SK-N-SH treated with all-trans-retinoic acid at 6 μM for 48 hours (cell line): Measurements from ENCODE around the gene WNT9B.
A peak's percentile ranks its signal among the peaks of the same experiment; 100 is the strongest.

Source experiments
- ATAC-seq: fragments of 200-7000 bp; cut with Tn5 transposase; 3 replicates; pipeline ENCODE4 v1.9.1; 2020; ENCODE audit warnings: mild to moderate bottlenecking, moderate library complexity
- ARNTL ChIP-seq: fragments of 450-650 bp; formaldehyde crosslinking; IDR thresholded peaks from 2 replicates; pipeline ENCODE4 v1.5.0; 2020; ENCODE audit warnings: low read depth, mild to moderate bottlenecking, moderate library complexity, borderline replicate concordance
- BACH2 ChIP-seq: fragments of 250-450 bp; sonication (Bioruptor Pico); IDR thresholded peaks from 2 replicates; pipeline ENCODE4 v1.9.0; 2021; ENCODE audit warnings: mild to moderate bottlenecking, borderline replicate concordance
- CSDC2 ChIP-seq: fragments of 250-450 bp; sonication (Bioruptor Pico); IDR thresholded peaks from 2 replicates; pipeline ENCODE4 v1.5.0; 2020; ENCODE audit warnings: mild to moderate bottlenecking, moderate library complexity
- ESRRG ChIP-seq: fragments of 250-450 bp; sonication (Bioruptor Pico); IDR thresholded peaks from 2 replicates; pipeline ENCODE4 v1.6.1; 2021; ENCODE audit warnings: mild to moderate bottlenecking
- GLIS3 ChIP-seq: fragments of 250-450 bp; sonication (Bioruptor Pico); IDR thresholded peaks from 2 replicates; pipeline ENCODE4 v1.5.0; 2020; ENCODE audit warnings: mild to moderate bottlenecking, moderate library complexity
- ISL1 ChIP-seq: fragments of 250-450 bp; sonication (Bioruptor Pico); IDR thresholded peaks from 2 replicates; pipeline ENCODE4 v2.1.2; 2022; ENCODE audit warnings: mild to moderate bottlenecking, moderate library complexity
- OSR1 ChIP-seq: fragments of 250-450 bp; sonication (Bioruptor Pico); IDR thresholded peaks from 2 replicates; pipeline ENCODE4 v1.8.0; 2022; ENCODE audit warnings: moderate library complexity, mild to moderate bottlenecking, inconsistent platforms
- PPARA ChIP-seq: fragments of 250-450 bp; sonication (Bioruptor Pico); IDR thresholded peaks from 2 replicates; pipeline ENCODE4 v1.5.0; 2020; ENCODE audit warnings: mild to moderate bottlenecking, borderline replicate concordance
- RARB ChIP-seq: fragments of 250-450 bp; sonication (Bioruptor Pico); IDR thresholded peaks from 2 replicates; pipeline ENCODE4 v1.8.0; 2021; ENCODE audit warnings: mild to moderate bottlenecking, moderate library complexity
- SNAI2 ChIP-seq: fragments of 250-450 bp; sonication (Bioruptor Pico); IDR thresholded peaks from 2 replicates; pipeline ENCODE4 v1.5.0; 2020; ENCODE audit warnings: mild to moderate bottlenecking, moderate library complexity
- TCF4 ChIP-seq: fragments of 250-450 bp; sonication (Bioruptor Pico); IDR thresholded peaks from 2 replicates; pipeline ENCODE4 v1.8.0; 2021; ENCODE audit warnings: mild to moderate bottlenecking, moderate library complexity, borderline replicate concordance
- TOX ChIP-seq: fragments of 250-450 bp; sonication (Bioruptor Pico); IDR thresholded peaks from 2 replicates; pipeline ENCODE4 v1.8.0; 2021; ENCODE audit warnings: mild to moderate bottlenecking, moderate library complexity, borderline replicate concordance
- ZC3H10 ChIP-seq: fragments of 250-450 bp; sonication (Bioruptor Pico); IDR thresholded peaks from 2 replicates; pipeline ENCODE4 v1.5.1; 2021; ENCODE audit warnings: mild to moderate bottlenecking, moderate library complexity
- ZFP30 ChIP-seq: fragments of 450-650 bp; formaldehyde crosslinking; IDR thresholded peaks from 2 replicates; pipeline ENCODE4 v1.5.0; 2022; ENCODE audit warnings: mild to moderate bottlenecking, moderate library complexity
- ZNF8 ChIP-seq: fragments of 450-650 bp; formaldehyde crosslinking; IDR thresholded peaks from 2 replicates; pipeline ENCODE4 v1.5.0; 2020; ENCODE audit warnings: mild to moderate bottlenecking, moderate library complexity
- TF ChIP-seq, protein P1 (sequence below): fragments of 250-450 bp; sonication (Bioruptor Pico); IDR thresholded peaks from 2 replicates; pipeline ENCODE4 v1.5.1; 2021; ENCODE audit warnings: mild to moderate bottlenecking, moderate library complexity
- TF ChIP-seq, protein P2 (sequence below): fragments of 250-450 bp; sonication (Bioruptor Pico); IDR thresholded peaks from 2 replicates; pipeline ENCODE4 v1.8.0; 2020; ENCODE audit warnings: mild to moderate bottlenecking, moderate library complexity, borderline replicate concordance
- TF ChIP-seq, protein P3 (sequence below): fragments of 250-450 bp; sonication (Bioruptor Pico); IDR thresholded peaks from 2 replicates; pipeline ENCODE4 v1.8.0; 2021; ENCODE audit warnings: low read depth, mild to moderate bottlenecking, moderate library complexity, borderline replicate concordance
- TF ChIP-seq, protein P4 (sequence below): fragments of 250-450 bp; sonication (Bioruptor Pico); IDR thresholded peaks from 2 replicates; pipeline ENCODE4 v1.5.0; 2020; ENCODE audit warnings: mild to moderate bottlenecking, moderate library complexity

WNT9B gene

DNA sequence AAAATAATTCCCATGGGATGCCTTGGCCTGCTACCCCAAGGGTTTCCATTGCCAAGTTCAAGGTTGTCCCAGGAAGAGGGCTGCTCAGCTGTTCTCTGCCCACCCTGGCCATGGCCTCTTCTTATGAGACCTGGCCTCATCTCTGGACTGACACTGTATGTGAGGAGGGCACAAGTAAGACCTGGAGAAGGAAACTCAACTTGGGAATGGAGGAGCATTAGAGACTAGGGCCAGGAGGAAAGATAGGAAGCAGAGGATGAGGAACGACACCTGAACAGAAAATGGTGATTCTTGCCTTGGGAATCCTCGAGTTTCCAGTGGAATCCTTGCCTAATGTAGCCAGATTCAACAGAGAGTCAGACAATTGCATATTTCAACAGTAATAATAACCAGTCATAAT lies 47.0 kb downstream of the WNT9B start:
- no peak for TF ChIP-seq ZFP30
- no peak for TF ChIP-seq OSR1 (CRISPR knock-in tag)
- TF ChIP-seq ISL1 = no peak
- ATAC-seq = no peak

DNA sequence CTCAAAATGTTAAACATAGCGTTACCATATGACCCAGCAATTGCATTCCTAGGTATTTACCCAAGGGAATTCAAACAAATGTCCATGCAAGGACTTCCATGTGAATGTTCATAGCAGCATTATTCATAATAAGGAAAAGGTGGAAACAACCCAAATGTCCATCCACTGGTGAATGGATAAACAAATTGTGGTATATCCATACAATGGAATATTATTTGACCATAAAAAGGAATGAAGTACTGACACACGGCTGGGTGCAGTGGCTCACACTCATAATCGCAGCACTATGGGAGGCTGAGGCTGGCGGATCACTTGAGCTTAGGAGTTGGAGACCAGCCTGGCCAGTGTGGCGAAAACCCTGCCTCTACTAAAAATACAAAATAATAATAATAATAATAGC lies 47.5 kb downstream of the WNT9B start:
- no peak for ATAC-seq
- TF ChIP-seq, protein P1, sequence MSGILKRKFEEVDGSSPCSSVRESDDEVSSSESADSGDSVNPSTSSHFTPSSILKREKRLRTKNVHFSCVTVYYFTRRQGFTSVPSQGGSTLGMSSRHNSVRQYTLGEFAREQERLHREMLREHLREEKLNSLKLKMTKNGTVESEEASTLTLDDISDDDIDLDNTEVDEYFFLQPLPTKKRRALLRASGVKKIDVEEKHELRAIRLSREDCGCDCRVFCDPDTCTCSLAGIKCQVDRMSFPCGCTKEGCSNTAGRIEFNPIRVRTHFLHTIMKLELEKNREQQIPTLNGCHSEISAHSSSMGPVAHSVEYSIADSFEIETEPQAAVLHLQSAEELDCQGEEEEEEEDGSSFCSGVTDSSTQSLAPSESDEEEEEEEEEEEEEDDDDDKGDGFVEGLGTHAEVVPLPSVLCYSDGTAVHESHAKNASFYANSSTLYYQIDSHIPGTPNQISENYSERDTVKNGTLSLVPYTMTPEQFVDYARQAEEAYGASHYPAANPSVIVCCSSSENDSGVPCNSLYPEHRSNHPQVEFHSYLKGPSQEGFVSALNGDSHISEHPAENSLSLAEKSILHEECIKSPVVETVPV = no peak
- TF ChIP-seq TOX (no peak), SNAI2 (CRISPR knock-in tag) (no peak), ZFP30 (no peak), BACH2 (CRISPR knock-in tag) (no peak), ZNF8 (CRISPR knock-in tag) (peak; percentile 96), RARB (CRISPR knock-in tag) (no peak)

DNA sequence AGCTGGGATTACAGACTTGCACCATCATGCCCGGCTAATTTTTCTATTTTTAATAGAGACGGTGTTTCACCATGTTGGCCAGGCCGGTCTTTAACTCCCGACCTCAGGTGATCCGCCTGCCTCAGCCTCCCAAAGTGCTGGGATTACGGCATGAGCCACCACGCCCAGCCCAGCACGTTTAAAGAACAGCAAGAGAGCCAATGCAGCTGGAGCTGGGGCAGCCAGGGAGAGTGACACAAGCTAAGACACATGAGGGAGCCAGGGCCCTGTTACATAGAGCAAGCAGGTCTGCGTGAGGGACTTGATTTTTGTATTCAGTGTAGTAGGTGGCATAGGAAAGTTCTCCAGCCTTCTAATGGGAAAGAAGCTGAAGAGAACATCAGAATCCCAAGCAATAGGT lies 49.9 kb downstream of the WNT9B start:
- ATAC-seq = no peak
- TF ChIP-seq ARNTL (CRISPR knock-in tag) = no peak
- TF ChIP-seq SNAI2 (CRISPR knock-in tag) = no peak
- no peak for TF ChIP-seq RARB (CRISPR knock-in tag)
- TF ChIP-seq ISL1 = no peak
- TF ChIP-seq, protein P2, sequence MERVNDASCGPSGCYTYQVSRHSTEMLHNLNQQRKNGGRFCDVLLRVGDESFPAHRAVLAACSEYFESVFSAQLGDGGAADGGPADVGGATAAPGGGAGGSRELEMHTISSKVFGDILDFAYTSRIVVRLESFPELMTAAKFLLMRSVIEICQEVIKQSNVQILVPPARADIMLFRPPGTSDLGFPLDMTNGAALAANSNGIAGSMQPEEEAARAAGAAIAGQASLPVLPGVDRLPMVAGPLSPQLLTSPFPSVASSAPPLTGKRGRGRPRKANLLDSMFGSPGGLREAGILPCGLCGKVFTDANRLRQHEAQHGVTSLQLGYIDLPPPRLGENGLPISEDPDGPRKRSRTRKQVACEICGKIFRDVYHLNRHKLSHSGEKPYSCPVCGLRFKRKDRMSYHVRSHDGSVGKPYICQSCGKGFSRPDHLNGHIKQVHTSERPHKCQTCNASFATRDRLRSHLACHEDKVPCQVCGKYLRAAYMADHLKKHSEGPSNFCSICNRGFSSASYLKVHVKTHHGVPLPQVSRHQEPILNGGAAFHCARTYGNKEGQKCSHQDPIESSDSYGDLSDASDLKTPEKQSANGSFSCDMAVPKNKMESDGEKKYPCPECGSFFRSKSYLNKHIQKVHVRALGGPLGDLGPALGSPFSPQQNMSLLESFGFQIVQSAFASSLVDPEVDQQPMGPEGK = no peak
- TF ChIP-seq, protein P3, sequence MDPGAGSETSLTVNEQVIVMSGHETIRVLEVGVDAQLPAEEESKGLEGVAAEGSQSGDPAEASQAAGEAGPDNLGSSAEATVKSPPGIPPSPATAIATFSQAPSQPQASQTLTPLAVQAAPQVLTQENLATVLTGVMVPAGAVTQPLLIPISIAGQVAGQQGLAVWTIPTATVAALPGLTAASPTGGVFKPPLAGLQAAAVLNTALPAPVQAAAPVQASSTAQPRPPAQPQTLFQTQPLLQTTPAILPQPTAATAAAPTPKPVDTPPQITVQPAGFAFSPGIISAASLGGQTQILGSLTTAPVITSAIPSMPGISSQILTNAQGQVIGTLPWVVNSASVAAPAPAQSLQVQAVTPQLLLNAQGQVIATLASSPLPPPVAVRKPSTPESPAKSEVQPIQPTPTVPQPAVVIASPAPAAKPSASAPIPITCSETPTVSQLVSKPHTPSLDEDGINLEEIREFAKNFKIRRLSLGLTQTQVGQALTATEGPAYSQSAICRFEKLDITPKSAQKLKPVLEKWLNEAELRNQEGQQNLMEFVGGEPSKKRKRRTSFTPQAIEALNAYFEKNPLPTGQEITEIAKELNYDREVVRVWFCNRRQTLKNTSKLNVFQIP = no peak
- TF ChIP-seq, protein P1 = no peak

DNA sequence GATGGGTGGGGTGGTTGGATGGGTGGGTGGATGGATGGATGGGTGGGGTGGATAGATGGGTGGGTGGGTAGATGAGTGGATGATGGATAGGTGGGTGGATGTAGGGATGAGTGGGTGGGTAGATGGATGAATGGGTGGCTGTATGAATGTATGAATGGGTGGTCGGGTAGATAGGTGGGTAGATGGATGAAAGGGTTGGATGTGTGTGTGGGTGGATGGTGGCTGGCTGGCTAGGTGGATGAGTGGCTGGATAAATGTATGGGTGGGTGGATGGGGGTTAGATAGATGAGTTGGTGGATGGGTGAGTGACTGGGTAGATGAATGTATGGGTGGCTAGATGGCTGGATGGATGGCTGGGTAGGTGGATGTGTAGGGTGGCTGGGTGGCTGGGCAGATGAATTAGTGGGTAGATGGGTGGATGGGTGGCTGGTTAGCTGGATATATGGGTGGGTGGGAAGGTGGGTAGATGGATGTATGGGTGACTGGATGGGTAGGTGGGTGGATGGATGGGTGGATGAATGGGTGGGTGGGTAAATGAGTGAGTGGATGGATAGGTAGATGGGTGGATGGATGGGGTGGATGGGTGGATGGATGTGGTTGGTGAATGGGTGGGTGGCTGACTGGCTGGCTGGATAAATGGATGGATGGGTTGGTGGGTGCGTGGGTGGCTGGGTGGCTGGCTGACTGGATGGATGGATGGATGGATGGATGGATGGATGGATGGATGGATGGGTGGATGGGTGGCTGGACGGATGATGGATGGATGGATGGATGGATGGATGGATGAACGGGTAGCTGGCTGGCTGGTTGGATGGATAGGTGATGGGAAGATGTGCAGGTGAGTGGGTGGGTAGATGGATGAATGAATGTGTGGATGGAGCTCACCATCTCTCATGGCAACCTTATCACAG lies 52.6 kb downstream of the WNT9B start:
- ATAC-seq = no peak
- TF ChIP-seq ZFP30 (no peak), OSR1 (CRISPR knock-in tag) (no peak), ZNF8 (CRISPR knock-in tag) (no peak), SNAI2 (CRISPR knock-in tag) (no peak), BACH2 (CRISPR knock-in tag) (no peak), TCF4 (CRISPR knock-in tag) (no peak), ARNTL (CRISPR knock-in tag) (no peak), ESRRG (CRISPR knock-in tag) (no peak), RARB (CRISPR knock-in tag) (no peak), PPARA (CRISPR knock-in tag) (no peak)
- TF ChIP-seq, protein P1 = no peak

DNA sequence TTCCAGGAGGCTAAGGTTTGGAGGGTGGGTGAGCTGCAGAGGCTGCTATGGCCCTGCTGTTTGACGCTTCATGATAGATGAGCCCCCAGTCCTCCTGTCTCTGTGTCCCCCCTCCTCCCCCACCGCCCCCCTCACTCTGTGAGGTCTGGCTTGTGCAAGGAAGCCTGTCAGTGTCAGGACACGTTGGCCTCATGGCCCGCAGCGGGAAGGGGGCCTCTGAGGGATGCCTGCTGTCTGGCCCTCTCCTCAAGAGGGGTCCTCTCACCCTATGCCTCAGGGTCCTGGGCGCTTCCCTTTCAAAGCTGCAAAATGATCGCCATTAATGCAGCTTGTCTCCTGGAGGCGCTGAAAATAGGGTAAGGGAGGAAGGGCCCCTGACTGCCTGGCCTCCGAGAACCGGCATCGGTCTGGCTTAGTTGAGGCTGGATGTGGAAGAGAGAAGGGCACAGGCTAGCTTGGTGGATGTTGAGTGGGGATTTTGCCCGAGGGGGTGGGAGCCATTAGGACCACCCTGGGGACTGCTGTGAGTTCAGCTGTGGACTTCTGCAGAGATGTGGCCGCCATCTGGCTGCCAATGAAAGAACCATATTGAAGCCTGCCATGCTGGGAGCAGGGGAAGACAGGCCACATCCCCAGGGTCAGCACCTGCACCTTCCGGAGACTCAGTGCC lies 56.8 kb downstream of the WNT9B start:
- no peak for ATAC-seq
- TF ChIP-seq ZC3H10 (CRISPR knock-in tag) (no peak), ZFP30 (no peak), GLIS3 (no peak), ESRRG (CRISPR knock-in tag) (no peak), ZNF8 (CRISPR knock-in tag) (no peak), CSDC2 (CRISPR knock-in tag) (no peak)
- TF ChIP-seq, protein P1 = no peak
- TF ChIP-seq, protein P4, sequence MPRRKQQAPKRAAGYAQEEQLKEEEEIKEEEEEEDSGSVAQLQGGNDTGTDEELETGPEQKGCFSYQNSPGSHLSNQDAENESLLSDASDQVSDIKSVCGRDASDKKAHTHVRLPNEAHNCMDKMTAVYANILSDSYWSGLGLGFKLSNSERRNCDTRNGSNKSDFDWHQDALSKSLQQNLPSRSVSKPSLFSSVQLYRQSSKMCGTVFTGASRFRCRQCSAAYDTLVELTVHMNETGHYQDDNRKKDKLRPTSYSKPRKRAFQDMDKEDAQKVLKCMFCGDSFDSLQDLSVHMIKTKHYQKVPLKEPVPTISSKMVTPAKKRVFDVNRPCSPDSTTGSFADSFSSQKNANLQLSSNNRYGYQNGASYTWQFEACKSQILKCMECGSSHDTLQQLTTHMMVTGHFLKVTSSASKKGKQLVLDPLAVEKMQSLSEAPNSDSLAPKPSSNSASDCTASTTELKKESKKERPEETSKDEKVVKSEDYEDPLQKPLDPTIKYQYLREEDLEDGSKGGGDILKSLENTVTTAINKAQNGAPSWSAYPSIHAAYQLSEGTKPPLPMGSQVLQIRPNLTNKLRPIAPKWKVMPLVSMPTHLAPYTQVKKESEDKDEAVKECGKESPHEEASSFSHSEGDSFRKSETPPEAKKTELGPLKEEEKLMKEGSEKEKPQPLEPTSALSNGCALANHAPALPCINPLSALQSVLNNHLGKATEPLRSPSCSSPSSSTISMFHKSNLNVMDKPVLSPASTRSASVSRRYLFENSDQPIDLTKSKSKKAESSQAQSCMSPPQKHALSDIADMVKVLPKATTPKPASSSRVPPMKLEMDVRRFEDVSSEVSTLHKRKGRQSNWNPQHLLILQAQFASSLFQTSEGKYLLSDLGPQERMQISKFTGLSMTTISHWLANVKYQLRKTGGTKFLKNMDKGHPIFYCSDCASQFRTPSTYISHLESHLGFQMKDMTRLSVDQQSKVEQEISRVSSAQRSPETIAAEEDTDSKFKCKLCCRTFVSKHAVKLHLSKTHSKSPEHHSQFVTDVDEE (CRISPR knock-in tag) = no peak
